ENCODE data around the gene SMG6. TPM values are rescaled to one million over a fixed set of nuclear protein-coding genes. Genes with fewer than 3 reads are reported as not detected.

SMG6 gene
- total RNA-seq, 1 experiment from 2014 or later = 36.1 TPM

GRCh38 chr17:2113279-2113622 lies 190.3 kb downstream of the SMG6 start:
- DNase-seq (ENCODE audit: low spot score) = no peak
- no peak overlapping the region for H3K27ac ChIP-seq (ENCODE audit: low read depth, low read length, poor library complexity, severe bottlenecking)

GRCh38 chr17:2111691-2112090 lies 191.9 kb downstream of the SMG6 start:
- intact Hi-C loops (cut with micrococcal nuclease; ENCODE audit: unreplicated experiment) = no loop called here
- Histone ChIP-seq H3K27ac (ENCODE audit: low read depth, low read length, poor library complexity, severe bottlenecking) (no peak overlapping the region), H3K4me1 (ENCODE audit: insufficient read depth, low read length, poor library complexity, severe bottlenecking) (peaks cover 23% of the 10 kb centered on the region), H3K36me3 (ENCODE audit: insufficient read depth, low read length, poor library complexity, severe bottlenecking) (no peaks in the 10 kb centered on the region), H3K27me3 (replicated peaks; ENCODE audit: insufficient read depth, low read depth, low read length, poor library complexity) (no peaks in the 10 kb centered on the region), H3K4me3 (ENCODE audit: low read depth, low read length, poor library complexity, severe bottlenecking) (no peak overlapping the region), H3K9me3 (ENCODE audit: low read depth, low read length, poor library complexity, severe bottlenecking) (no peaks in the 10 kb centered on the region)
- BruUV-seq (replicated peaks) = no TSS peak
- ChIA-PET CTCF (no interaction called here), POLR2A (ENCODE audit: low non-redundant PET) (no interaction called here)
- TF ChIP-seq EZH2 (IDR thresholded peaks at IDR 0.05; ENCODE audit: borderline replicate concordance, low read depth, low read length, poor library complexity, severe bottlenecking) (no peak), CTCF (conservative IDR thresholded peaks at IDR 0.05; ENCODE audit: low read depth, low read length) (no peak)
- no peak for DNase-seq (ENCODE audit: low spot score)

More at GRCh38 chr17:2113279-2113622, 190.3 kb downstream of the SMG6 start:
- CTCF ChIA-PET = no interaction called here
- Histone ChIP-seq H3K4me1 (ENCODE audit: insufficient read depth, low read length, poor library complexity, severe bottlenecking) (peaks cover 8% of the 10 kb centered on the region), H3K36me3 (ENCODE audit: insufficient read depth, low read length, poor library complexity, severe bottlenecking) (no peaks in the 10 kb centered on the region), H3K4me3 (ENCODE audit: low read depth, low read length, poor library complexity, severe bottlenecking) (no peak overlapping the region), H3K9me3 (ENCODE audit: low read depth, low read length, poor library complexity, severe bottlenecking) (no peaks in the 10 kb centered on the region), H3K27me3 (replicated peaks; ENCODE audit: insufficient read depth, low read depth, low read length, poor library complexity) (no peaks in the 10 kb centered on the region)
- TF ChIP-seq CTCF (conservative IDR thresholded peaks at IDR 0.05; ENCODE audit: low read depth, low read length) (no peak), EZH2 (IDR thresholded peaks at IDR 0.05; ENCODE audit: borderline replicate concordance, low read depth, low read length, poor library complexity, severe bottlenecking) (no peak)
- no TSS peak for BruUV-seq (replicated peaks)
- POLR2A ChIA-PET (ENCODE audit: low non-redundant PET) = no interaction called here
- intact Hi-C loops (cut with micrococcal nuclease; ENCODE audit: unreplicated experiment) = no loop called here

GRCh38 chr17:2110436-2110835 lies 193.1 kb downstream of the SMG6 start:
- peaks cover 34% of the 10 kb centered on the region for H3K4me1 ChIP-seq (ENCODE audit: insufficient read depth, low read length, poor library complexity, severe bottlenecking)
- no peak overlapping the region for H3K27ac ChIP-seq (ENCODE audit: low read depth, low read length, poor library complexity, severe bottlenecking)
- H3K9me3 ChIP-seq (ENCODE audit: low read depth, low read length, poor library complexity, severe bottlenecking) = no peaks in the 10 kb centered on the region
- no peak for DNase-seq (ENCODE audit: low spot score)
- no peaks in the 10 kb centered on the region for H3K27me3 ChIP-seq (replicated peaks; ENCODE audit: insufficient read depth, low read depth, low read length, poor library complexity)
- ChIA-PET CTCF (no interaction called here), POLR2A (ENCODE audit: low non-redundant PET) (interaction anchor here (0.7 kb wide), 1 partner anchor 193 kb away, joined by 13 read pairs; the partner anchor contains the start of gene SMG6)
- no peak overlapping the region for H3K4me3 ChIP-seq (ENCODE audit: low read depth, low read length, poor library complexity, severe bottlenecking)
- intact Hi-C loops (cut with micrococcal nuclease; ENCODE audit: unreplicated experiment) = no loop called here
- BruUV-seq (replicated peaks) = no TSS peak
- no peaks in the 10 kb centered on the region for H3K36me3 ChIP-seq (ENCODE audit: insufficient read depth, low read length, poor library complexity, severe bottlenecking)
- TF ChIP-seq CTCF (conservative IDR thresholded peaks at IDR 0.05; ENCODE audit: low read depth, low read length) (no peak), EZH2 (IDR thresholded peaks at IDR 0.05; ENCODE audit: borderline replicate concordance, low read depth, low read length, poor library complexity, severe bottlenecking) (no peak)
